ENCODE results near the gene MECR. TPM values are rescaled to one million over a fixed set of nuclear protein-coding genes. Genes with fewer than 3 reads are reported as not detected.
"Not testable (repeated sequence)": the region's sequence is repeated elsewhere in the genome, so short reads cannot be mapped to it uniquely, and the experiment has no call there.

The MECR gene
- total RNA-seq, 1 donor from 2014 or later, result 28.7 TPM

- Mint-ChIP-seq H3K36me3 (peaks cover 11% of the 10 kb centered on the region), H3K4me1 (ENCODE audit: unreplicated experiment) (peaks cover 8% of the 10 kb centered on the region), H3K9me3 (no peaks in the 10 kb centered on the region), H3K27me3 (no peaks in the 10 kb centered on the region), H3K4me3 (no peak overlapping the region), H3K27ac (peak overlapping the region; percentile 15)
- no peak for DNase-seq (ENCODE audit: extremely low spot score, unreplicated experiment)
- TF ChIP-seq CTCF (conservative IDR thresholded peaks at IDR 0.05), result no peak
Measured at GRCh38 chr1:29224356-29224837, 6.3 kb downstream of the MECR start.

GRCh38 chr1:29223521-29223920 is 7.2 kb downstream of the MECR start:
- no peak for DNase-seq (ENCODE audit: extremely low spot score, unreplicated experiment)
- Mint-ChIP-seq H3K9me3 (no peaks in the 10 kb centered on the region), H3K27ac (no peak overlapping the region)

GRCh38 chr1:29222686-29223085 is 8.0 kb downstream of the MECR start:
- no peaks in the 10 kb centered on the region for H3K9me3 Mint-ChIP-seq
- no peak overlapping the region for H3K27ac Mint-ChIP-seq
- no peak for DNase-seq (ENCODE audit: extremely low spot score, unreplicated experiment)
- no peak overlapping the region for H3K4me3 Mint-ChIP-seq
- no peaks in the 10 kb centered on the region for H3K27me3 Mint-ChIP-seq
- H3K4me1 Mint-ChIP-seq (ENCODE audit: unreplicated experiment), result peaks cover 8% of the 10 kb centered on the region
- peaks cover 11% of the 10 kb centered on the region for H3K36me3 Mint-ChIP-seq
- no peak for TF ChIP-seq CTCF (conservative IDR thresholded peaks at IDR 0.05)

More at GRCh38 chr1:29223521-29223920, 7.2 kb downstream of the MECR start:
- TF ChIP-seq CTCF (conservative IDR thresholded peaks at IDR 0.05), result no peak
- H3K4me1 Mint-ChIP-seq (ENCODE audit: unreplicated experiment), result peaks cover 8% of the 10 kb centered on the region
- H3K4me3 Mint-ChIP-seq, result no peak overlapping the region
- peaks cover 11% of the 10 kb centered on the region for H3K36me3 Mint-ChIP-seq
- H3K27me3 Mint-ChIP-seq, result no peaks in the 10 kb centered on the region

- H3K4me3 Mint-ChIP-seq; H3K27ac Mint-ChIP-seq; H3K9me3 Mint-ChIP-seq; DNase-seq (ENCODE audit: extremely low spot score, unreplicated experiment); H3K4me1 Mint-ChIP-seq (ENCODE audit: unreplicated experiment); H3K27me3 Mint-ChIP-seq: not testable (repeated sequence)
- peaks cover 11% of the 10 kb centered on the region for H3K36me3 Mint-ChIP-seq
Measured at GRCh38 chr1:29222260-29222659, 8.5 kb downstream of the MECR start.

- TF ChIP-seq CTCF (conservative IDR thresholded peaks at IDR 0.05), result no peak
- H3K4me1 Mint-ChIP-seq (ENCODE audit: unreplicated experiment), result peaks cover 8% of the 10 kb centered on the region
- DNase-seq (ENCODE audit: extremely low spot score, unreplicated experiment), result no peak
- no peak overlapping the region for H3K27ac Mint-ChIP-seq
- no peaks in the 10 kb centered on the region for H3K27me3 Mint-ChIP-seq
- H3K36me3 Mint-ChIP-seq, result peaks cover 11% of the 10 kb centered on the region
- H3K4me3 Mint-ChIP-seq, result no peak overlapping the region
- no peaks in the 10 kb centered on the region for H3K9me3 Mint-ChIP-seq
Measured at GRCh38 chr1:29221296-29221695, 9.4 kb downstream of the MECR start.

GRCh38 chr1:29218223-29218622 is 12.5 kb downstream of the MECR start:
- no peak for DNase-seq (ENCODE audit: extremely low spot score, unreplicated experiment)
- no peaks in the 10 kb centered on the region for H3K9me3 Mint-ChIP-seq
- H3K27ac Mint-ChIP-seq, result no peak overlapping the region
- no peak overlapping the region for H3K4me3 Mint-ChIP-seq
- H3K4me1 Mint-ChIP-seq (ENCODE audit: unreplicated experiment), result peaks cover 6% of the 10 kb centered on the region
- no peaks in the 10 kb centered on the region for H3K27me3 Mint-ChIP-seq
- TF ChIP-seq CTCF (conservative IDR thresholded peaks at IDR 0.05), result no peak
- peaks cover 11% of the 10 kb centered on the region for H3K36me3 Mint-ChIP-seq

Measured in type B pancreatic cell (in vitro differentiated cells).